GM19438 (cell line): ENCODE results near the gene KASH5.
"Not testable (repeated sequence)": the region's sequence is repeated elsewhere in the genome, so short reads cannot be mapped to it uniquely, and the experiment has no call there.

Experiments
- ATAC-seq: cut with Tn5 transposase; IDR thresholded peaks from one replicate; pipeline ENCODE4 v1.9.1; 2021; ENCODE audit warnings: low read depth; ENCODE audit not compliant: unreplicated experiment

The KASH5 gene

DNA sequence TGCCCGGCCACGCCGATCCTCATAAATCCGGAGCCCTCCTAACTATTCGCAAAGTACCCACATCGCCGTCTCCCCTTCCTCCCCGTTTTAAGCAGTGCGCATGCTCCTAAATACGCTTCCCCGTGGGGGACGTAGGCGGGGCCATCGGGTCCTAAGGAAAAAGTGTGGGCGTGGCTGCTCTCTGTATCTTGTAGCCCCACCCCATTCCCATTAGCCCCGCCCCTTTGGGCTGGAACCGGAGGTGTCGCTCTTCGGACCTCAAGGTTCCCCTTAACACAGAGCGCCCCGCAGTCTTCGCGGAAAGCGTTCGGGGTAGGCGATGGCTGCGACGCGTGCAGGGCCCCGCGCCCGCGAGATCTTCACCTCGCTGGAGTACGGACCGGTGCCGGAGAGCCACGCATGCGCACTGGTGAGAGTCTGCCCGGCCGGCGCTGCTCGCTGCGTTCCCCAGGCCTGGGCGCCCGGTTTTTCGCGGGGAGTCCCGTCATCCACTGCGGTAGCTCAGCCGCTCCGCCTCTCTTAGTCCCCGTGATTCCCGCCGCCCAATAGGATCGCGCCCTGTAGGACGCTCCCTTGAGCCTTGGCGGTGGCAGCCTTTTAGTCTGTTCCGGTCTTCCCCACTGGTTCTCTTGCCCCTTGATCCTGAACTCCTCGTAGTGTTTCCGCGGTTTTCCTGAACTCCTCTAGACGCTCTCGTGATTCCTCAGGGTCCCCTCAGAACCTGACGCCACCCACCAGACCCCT lies 65.1 kb downstream of the KASH5 start, which contains the start of gene ALDH16A1:
Gene ALDH16A1 (plus strand): TSS at position 213 of the 744 bp plus-strand sequence. CDS start 107 bp downstream, at position 320.
- ATAC-seq, result peak; percentile 69

- ATAC-seq, result no peak
Measured at GRCh38 chr19:49453757-49454240, 65.8 kb downstream of the KASH5 start.

- no peak for ATAC-seq
Measured at GRCh38 chr19:49455773-49456172, 67.7 kb downstream of the KASH5 start.

DNA sequence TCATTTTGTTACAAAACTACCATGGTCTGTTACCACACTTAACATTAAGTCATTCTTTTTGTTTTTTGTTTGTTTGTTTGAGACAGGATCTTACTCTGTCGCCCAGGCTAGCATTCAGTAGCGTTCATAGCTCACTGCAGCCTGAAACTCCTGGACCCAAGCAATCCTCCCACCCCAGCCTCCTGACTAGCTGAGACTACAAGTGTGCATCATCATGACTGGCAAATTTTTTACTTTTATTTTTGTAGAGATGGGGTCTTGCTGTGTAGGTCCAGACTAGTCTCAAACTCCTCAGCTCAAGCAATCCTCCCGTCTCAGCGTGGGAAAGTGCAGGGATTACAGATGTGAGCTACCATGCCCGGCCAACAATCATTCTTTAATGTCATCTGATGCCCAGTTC lies 68.3 kb downstream of the KASH5 start:
- no peak for ATAC-seq

- no peak for ATAC-seq
Measured at GRCh38 chr19:49458567-49458903, 70.5 kb downstream of the KASH5 start.

DNA sequence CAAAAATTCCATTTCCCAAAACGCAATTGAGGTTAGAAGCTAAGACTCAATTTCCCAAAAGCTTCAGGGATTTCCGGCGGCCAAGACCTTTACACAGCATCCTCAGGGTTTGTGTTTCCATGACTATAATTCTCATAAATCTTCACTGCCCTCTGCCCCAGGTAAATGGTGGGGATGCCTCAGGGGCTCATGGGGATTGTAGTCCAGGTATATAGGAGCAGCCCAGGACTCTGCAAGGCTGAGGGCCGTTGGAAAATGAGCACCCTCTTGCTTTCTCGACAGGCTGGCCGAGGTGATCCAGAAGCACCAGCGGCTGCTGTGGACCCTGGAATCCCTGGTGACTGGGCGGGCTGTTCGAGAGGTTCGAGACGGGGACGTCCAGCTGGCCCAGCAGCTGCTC lies 71.3 kb downstream of the KASH5 start:
- ATAC-seq, result no peak

GRCh38 chr19:49461130-49461529 lies 73.1 kb downstream of the KASH5 start:
- not testable (repeated sequence) for ATAC-seq

DNA sequence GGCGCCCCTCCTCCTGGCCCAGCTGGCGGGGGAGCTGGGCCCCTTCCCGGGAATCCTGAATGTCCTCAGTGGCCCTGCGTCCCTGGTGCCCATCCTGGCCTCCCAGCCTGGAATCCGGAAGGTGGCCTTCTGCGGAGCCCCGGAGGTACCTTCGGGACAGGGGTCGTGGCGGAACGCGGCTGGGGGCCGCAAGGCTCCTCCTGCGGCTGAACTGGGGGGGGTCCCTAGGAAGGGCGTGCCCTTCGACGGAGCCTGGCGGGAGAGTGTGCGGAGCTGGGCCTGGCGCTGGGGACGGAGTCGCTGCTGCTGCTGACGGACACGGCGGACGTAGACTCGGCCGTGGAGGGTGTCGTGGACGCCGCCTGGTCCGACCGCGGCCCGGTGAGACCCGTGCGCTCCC lies 73.6 kb downstream of the KASH5 start:
- no peak for ATAC-seq

GRCh38 chr19:49462492-49462891 lies 74.4 kb downstream of the KASH5 start:
- no peak for ATAC-seq

DNA sequence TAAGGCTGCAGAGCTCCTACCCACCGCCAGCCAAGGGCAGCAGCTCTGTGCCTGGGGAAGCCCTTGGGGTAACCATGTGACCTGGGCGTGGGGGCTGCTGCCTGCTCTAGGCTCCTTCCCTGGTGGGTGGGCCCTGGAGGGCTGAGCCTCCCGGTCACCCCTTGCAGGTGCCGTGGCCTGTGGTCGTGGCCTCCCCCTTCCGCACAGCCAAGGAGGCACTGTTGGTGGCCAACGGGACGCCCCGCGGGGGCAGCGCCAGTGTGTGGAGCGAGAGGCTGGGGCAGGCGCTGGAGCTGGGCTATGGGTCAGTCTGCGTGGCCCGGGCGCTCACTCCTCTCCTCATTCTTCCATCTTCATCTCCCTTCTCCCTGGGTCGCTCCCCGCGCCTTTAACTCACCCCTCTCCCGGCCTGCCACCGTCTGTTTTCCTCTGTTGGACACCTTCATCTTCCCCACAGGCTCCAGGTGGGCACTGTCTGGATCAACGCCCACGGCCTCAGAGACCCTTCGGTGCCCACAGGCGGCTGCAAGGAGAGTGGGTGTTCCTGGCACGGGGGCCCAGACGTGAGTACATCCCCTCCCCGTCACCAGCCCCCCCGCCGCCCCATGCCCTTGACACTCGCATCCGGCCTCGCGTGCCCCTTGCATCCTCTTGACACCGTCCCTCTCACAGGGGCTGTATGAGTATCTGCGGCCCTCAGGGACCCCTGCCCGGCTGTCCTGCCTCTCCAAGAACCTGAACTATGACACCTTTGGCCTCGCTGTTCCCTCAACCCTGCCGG lies 76.1 kb downstream of the KASH5 start:
- ATAC-seq, result no peak

DNA sequence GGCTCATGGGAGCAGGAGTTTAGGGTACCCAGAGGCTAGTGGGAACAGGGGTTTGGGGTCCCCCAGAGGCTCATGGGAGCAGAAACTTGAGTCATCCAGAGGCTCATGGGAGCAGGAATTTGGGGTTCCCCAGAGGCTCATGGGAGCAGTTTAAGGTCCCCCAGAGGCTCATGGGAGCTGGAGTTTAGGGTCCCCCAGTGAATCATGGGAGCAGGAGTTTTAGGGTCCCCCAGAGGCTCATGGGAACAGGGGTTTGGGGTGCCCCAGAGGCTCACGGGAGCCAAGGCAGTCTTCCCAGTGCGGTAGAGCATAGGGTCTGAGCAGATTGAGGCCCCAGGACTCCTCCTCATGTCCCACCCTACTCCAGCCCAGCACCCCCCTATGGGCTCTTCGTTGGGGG lies 77.3 kb downstream of the KASH5 start:
- ATAC-seq, result no peak
